Measurements from ENCODE around the gene ARGLU1.

The ARGLU1 gene

DNA sequence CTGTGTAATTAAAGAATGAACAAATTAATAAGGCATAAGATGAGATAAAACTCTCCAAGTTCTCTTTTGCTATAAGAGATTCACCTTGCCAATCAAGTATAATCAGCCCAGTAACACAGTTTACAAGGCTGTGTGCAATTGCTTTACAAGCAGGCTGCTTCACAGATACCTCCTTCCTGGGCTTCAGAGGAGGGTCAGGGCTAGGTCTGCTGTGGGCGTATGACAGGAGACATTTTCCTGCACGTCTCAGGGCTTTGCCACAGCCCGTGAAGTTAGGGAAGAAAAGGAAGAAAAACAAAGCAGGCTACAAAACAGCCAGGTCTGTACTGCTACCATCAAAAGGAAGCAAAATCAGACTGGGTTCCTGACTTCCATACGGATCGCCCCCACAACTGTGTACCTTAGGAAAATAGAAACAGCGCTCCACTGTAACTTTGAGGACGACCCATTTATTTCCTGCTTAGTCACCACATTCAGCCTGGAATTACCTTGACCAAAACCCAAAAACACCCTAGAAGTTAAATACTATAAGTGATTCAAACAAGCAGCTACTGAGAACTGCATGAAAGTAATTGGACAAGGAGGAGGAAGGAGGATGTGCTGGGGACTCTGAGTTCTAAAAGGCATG, 44.9 kb downstream of the ARGLU1 start:
- DNase-seq = no peak

DNA sequence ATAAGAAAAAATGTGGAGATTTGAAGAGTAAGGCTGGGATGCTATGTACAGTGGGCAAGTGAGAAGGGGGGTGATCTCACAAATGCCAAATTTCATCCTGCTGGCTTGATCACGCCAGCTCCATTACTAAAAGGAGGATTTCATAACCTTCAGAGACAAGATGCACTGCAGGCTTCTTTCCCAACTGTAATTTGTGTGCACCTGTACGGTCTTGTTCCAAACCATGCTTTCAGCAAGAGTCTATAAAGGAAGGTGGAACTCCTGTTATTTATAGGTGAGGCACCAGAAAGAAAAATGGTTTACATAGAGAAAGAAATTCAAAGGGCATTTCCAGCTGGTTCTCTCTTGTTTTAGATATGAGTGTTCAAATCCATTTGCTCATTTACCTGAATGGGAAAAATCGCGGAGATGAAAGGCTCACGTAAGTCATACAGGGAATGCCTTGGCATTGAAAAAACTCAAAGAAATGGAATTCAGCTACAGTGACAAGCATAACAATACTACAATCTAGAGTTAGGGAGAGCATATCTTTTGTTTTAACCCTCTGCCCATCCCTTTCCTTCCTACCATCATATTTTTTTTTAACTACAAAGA, 45.7 kb downstream of the ARGLU1 start:
- no peak for DNase-seq

DNA sequence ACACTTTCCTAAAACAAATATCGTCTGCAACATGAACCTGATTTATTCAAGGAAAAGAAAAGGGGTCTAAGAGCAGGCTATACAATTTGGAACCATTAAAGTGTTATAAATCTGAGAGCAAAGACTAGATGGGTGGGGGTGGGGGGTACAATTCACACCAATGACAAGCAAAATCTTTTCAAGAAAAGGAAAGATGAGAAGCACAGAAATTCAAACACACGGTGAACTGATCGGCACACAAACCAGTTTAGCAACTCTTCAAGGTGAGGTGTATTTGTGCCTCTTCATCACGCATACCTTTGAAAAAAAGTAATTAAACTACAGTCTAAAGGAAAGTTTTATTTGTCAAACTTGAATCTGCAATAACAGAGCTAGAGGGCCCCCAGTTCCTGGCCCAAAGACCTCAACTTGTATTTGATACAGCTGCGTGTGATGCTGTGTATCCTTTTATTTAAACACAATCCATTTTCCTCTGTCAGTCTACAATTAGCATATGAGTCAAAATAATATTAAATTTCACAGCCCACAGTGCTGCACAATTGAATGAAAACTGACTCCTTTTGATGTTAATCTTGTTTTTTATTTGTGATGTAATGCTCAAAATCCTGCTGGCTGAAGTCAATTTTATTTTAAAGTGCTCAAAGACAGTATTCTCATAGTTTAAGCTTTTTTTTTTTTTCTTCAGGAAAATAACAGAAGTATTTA, 46.7 kb downstream of the ARGLU1 start:
- DNase-seq = no peak

DNA sequence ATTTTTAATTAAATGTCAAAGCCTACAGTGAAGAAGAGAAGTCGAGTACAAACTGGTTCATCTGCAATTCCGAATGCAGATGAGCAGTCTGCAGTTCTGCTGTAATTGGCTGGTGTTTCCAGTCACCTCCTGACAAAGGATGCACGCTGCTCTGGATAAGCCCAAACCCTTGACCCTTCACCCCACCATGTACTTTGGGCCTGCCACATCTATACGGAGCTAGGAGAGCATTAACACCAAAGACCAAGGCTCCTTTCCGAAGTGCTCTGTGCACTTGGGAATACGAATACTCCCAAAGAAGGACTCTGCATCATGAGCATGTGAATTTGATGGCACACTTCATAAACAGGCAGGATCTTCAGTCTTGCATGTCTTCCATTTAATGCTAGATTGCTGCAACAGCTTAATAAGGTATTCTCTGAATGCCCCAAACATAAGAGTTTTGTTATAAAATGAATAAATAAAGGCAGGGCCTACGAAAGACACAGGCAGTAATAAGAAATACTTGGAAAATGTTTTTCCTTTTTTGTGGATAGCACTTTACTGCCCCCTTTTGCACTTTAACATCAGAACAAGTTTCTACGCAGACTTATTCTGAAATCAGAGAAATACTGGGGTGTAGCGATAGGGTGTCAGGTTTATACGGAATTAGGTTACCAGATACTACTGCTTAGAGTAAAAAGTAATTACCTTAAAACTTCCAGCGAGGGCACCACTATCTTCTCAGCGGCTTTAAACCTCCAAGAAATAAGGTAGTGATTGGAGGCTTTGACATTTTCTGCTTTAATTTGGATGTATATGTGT, 47.5 kb downstream of the ARGLU1 start:
- DNase-seq = no peak

DNA sequence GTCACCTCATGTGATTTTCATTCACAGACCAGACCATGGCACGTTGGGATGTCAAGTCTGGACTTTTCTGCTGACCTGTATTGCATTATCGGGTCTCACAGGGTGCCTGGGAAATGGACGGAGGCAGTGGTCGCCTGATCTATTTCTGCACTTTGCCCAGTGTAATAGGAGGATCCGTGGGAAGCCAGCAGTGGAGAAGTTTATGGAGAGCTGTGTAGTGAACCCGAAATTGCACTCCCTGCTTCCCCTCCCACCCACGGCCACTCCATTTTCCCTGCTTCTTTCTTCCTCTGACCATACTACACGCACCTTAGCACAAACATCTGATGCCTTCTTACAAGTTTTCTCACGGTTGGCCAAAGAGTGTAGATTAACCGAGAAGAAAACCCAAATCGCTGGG, 49.4 kb downstream of the ARGLU1 start:
- no peak for DNase-seq

DNA sequence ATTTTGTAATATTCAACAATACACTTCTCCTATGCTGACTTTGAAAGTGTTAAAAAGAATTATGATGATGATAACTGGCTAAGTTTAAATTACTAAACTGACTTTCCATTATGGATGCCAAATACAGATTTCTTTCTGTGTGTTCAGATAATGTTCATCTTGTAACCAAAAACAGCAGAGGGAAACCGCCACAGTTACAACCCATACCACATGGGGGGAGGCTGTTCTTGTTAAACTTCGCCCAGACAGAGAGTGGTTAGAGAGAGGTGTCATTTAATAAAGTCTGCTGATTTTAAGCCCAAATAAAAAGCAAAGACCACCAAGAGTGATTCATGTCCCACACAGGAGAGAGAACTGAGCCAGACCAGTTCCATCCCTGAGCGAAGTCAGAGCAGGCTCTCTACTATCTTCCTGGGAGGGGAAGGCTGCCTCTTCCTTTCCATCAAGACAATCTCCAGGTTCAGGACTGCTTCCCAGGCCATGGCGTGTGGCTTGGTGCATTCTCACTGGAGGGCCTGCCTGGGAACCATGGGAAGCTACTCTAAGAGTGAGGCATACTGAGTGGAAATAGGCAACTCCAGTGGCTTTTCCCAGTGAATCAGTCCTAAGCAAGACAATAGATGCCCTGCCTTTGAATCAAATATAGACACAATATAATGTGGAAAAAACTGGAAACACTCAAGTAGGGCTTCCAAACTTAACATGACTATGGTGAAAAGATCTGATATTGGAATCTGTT, 50.7 kb downstream of the ARGLU1 start:
- DNase-seq = no peak

DNA sequence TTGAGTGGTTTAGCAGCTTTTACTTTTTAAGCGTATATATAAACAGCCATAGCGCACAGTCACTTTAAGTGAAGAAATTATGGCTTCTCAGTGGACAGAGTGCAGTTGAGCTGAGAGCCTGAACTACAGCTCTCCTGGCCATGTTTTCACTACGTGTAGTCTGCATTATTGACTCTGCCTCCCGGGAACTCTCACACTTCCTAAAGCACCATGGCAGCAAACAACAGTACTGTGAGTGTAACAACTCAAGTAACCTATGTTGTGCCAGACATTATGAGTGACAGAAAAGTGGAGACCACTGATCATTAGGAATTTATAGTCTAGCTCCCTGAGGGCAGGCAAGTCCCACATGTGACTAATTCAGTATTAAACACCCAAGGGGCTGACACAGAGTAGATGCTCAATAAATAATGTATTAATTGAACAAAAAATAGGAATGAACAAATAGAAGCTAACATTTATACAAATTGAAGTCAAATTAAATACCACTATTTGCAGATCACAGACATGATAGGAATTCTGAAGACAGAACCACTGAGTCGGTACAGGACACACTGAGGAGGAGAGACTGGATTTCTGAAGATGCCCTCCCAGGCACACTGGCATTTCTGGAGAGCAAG, 52.2 kb downstream of the ARGLU1 start:
- DNase-seq = no peak

DNA sequence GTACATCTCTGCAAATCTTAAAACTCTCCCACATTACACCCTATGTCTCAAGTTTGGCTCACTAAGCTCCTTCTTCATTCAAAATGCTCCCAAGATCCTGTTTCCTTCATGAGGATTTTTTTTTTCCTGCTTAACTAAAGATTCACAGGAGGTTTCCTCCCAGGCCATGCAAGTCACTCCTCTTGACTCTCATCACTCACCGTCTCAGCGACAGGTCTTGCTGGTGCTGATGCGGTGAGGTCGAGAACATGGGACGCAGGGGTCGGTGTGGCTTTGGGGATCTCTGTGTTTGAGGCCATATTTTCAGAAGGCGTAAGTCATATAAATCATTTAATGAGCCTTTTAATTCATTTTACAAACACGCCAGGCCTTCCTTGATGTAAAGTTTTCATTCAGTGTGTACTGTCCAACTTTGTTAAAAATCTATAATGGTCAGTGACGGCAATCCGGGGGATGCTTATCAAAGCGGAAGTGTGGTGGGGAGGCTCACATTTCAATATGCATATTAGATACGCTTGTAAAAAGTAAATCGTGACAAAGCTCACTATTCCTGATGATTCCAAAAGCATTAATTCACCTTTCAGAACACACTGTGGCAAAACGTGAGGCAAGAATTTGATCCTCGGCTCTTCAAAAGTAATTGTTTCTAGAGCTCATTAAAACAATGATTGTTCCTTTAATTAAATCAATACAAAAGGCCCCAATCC, 52.9 kb downstream of the ARGLU1 start:
- no peak for DNase-seq

DNA sequence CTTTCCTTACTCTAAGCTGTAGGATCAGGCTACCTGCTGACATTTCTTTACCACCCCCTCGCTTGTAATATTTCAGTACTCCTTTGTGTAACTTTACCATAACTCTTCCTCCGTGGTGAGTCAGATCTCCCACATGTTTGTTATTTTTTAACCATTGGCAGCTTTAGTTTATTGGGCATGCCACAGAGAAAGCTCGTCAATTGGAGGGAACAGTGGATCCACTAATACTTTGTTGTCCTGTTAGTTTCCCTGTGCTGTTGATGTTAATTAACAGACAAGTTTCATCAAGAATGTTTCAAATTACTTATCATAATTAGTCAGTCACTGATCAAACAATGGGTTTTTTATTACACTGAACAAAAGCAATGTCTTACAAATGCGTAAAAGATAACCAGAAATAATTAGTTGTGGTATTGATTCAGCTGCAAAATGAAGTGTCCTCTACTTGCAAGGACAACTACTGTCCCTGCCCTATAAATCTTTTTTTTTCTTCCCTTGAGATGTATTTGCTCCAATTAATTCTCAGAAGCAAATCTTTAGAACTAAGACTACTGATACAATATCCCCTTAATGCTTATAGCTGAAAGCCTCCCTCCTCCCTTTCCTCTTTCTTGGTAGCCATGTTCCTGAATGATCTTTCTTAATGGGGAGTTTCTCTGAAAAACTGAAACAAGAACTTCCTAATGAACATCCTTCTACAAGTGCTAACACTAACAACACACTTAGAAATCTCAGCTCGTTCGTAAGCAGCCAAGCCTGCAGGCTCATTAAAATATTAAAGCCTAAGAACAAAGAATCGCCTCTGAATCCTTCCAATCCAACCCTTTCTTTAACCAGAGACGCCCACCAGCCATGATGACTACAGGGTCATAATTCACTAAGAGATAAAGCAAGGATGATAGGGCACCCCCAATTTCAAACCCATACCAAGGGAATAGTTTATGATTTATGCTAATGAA, 54.6 kb downstream of the ARGLU1 start:
- DNase-seq = no peak

DNA sequence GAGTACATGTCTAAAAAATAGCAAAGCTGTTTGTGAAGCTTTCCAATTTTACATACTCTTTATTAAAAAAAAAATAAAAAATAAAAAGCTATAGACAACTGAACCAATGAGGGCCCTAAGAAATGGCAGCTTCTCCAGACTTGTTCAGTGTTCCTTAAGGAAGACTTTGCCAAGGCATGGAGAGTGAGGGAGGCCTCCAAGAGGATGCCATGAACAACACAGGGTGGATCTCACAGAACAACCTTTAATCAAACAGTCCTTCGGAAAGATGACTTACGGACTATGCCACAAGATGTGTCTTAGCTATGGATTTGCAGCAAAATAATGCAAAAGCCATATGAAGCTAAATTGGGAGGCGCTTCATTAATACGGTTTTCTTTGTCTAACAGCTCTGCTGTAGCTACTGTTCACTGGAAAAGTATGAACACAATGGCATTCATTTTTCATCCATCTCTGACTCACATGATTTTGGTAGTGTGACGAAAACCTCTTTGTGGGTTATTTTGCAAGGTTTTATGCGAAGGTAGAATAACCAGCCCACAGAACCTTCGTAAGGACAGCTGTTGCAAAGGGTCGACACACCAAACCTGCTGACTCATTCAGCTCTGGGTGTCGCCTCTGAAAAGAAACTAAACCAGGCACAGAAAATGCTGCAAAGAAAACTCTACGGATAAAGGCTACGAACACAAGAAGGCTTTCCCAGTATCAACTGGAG, 60.2 kb downstream of the ARGLU1 start:
- peak in 1 of 5 donors; percentile 21 for DNase-seq

DNA sequence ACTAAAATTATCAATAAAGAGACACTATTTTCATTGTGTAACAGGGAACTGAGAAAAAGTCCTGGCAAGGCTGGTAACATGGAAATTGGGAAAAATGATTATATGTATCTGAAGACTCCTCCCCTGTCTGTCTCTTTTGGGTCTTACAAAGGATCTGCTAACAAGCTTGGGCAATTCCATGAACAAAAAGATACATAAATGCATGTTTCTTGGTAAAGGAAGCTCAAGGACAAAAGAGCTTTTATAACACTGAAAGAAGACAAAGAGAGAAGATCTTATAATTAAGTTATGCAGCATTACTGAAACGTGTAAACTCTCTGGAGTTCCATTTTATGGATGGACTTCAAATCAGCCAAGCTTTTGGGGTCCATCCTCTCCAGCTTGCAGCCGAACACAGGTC, 61.7 kb downstream of the ARGLU1 start:
- DNase-seq = no peak

DNA sequence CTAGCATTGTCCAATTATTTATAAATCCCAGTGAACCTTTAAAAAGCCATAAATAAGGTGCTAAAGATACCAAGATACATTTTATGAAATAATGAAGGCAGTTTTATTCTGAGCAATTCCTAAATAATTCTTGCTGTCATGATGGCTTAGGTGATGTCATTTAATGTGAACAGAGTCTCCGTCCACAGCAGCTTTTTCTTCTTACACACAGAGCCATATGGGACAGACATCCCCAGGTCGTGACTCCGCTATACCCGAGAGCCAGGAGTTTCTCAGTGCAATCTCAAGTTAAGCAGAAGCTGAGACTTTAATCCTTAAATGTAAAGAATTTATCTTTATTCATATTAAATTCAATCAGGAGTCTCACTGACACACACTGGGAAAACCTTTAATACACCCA, 62.2 kb downstream of the ARGLU1 start:
- DNase-seq = no peak

DNA sequence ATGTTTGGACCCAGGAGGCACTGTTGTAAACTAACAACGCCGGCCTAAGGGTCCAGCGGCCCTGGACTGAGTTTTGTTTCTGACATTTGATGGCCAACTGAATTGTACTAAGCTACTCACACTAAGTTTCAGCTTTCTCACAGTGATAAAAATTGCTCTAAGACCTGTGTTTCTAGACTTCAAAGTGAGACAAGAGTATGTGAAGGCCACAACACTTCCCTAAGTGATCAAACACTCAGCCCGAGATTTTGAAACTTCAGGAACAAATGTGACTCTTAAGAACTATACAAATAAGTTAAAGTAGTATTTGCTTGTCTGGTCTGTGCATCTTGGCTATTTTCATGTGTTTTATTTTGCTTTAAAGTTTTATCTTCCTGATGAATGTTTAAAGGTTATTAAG, 62.6 kb downstream of the ARGLU1 start:
- no peak for DNase-seq

DNA sequence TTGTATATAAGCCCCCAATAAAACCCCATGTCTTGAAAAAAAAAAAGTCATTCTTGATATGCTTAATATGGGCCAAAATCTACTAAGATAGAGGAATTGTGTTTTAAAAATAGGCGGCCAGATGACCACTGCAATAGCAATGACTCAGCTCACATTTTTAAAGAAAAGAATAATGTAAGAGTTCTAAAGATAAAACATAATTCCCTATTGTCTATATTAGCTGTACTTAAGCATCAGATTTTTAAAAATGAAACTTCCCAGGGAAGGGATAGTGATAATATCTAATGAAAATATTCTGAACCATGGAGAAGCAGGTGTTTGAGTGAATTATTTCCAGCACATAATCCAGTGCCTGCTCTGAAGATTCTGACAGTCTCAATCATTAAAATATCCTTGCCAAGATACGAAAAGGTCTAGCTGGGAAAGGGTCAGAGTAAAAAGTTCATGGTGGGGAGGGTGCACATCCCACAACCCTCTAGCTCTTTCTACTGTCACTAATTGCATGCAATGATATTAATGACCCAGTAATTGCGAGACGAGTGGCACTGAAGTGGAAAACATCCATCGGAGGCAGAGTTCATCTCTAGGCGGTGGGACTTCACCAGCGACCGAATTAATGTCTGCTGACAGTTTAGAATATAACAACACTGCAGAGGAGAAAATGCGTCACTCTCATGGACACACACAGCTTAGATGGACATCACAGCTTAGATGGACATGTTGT, 64.0 kb downstream of the ARGLU1 start:
- no peak for DNase-seq

DNA sequence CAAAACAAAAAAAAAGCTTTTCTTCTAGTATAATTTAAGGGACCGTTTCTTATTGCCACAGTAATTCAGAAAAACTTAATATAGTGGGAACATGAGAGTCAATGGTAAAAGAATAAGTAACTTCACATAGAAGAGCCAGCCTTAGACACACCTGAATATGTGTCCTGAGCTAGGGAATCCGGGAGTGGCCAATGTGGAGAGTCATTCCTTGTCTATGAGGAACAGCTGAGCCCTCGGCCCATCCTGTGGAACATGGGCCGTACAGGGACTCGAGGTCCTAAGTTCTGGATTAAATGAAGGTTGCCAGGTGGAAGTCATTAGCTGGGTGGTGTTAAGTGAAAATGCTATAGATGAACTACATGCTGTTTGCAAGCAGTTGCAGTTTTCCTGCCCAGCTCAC, 64.7 kb downstream of the ARGLU1 start:
- DNase-seq = no peak

DNA sequence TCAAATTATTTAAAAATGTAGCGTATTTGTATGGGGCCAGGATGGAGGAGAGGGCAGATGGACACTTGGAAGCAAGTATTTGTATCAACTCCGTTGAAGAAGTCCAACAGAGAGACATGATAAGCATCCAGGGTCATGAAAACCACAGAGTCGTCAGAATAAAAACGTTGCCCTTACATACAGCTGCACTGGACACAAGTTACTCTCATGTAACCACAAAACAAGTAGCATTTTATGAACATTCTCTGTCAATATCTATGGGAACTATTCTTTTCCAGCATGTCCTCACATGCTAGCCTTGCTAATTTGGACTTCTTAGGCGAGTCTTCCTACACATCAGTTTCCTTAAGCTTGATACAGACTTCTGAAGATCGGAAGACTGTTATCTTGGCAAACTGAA, 67.5 kb downstream of the ARGLU1 start:
- no peak for DNase-seq

DNA sequence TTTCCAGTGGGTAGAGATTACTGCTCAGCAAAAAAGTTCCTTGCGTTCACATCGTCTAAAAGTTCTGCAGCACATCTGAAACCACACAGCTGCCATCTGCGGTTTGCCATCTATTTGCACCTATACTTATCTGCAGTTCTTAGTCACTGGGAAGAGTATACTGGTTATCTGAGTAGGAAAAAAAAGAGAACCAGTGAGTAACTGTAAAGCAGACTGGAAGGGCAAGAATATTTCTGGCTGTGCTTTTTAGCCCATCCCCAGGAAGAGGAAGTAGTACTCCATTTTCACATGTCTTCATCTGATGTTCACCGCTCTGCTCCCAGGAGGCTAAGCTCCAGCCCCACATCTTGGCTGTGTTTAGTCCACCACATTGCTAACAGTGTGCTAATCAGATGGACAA, 68.0 kb downstream of the ARGLU1 start:
- DNase-seq = no peak

DNA sequence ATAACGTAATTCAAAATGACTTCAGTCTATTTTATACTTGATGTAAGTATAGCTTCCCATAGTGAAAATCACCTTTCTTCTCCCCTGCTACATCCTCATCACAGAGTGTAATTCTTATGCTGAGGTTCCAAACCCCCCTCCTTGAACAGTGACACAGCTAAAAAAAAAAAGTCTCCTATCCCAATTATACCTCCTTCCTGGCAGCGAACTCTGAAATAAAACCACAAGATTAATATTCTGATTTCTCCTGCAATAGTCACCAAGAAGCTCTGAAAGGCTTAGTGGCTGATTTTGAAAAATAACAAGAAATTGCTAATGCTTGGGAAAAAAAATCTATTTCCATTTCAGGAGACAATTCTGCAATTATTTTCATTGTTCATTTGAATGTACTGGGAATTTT, 68.8 kb downstream of the ARGLU1 start:
- DNase-seq = no peak

DNA sequence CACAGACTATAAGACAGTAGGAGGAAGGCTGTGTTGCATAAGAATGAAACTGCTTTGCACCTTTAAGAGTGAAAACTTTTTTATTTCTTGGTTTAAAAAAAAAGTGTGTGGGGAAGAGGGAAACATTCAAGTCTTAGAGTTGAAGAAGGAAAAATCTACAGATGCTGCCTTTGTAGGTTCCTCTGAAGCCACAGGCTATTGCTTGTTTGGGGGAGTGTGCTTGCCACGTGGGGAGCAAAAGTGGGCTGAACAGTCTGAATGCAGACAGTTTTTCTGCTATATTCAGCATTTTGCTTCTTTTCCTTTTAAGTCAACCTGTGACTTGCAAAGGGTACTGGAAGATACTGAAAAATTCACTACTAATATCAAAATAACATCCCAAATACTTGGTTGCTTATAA, 69.4 kb downstream of the ARGLU1 start:
- DNase-seq = no peak
